Nucleus accumbens (tissue), 56 donors: ENCODE results near the gene PFN4.
A peak's percentile ranks its signal among the peaks of the same experiment; 100 is the strongest.

Source experiments
- DNase-seq, 56 donors: peaks; one replicate each; lab custom pipeline; 2025; lab: John Stamatoyannopoulos, UW

Gene PFN4

DNA sequence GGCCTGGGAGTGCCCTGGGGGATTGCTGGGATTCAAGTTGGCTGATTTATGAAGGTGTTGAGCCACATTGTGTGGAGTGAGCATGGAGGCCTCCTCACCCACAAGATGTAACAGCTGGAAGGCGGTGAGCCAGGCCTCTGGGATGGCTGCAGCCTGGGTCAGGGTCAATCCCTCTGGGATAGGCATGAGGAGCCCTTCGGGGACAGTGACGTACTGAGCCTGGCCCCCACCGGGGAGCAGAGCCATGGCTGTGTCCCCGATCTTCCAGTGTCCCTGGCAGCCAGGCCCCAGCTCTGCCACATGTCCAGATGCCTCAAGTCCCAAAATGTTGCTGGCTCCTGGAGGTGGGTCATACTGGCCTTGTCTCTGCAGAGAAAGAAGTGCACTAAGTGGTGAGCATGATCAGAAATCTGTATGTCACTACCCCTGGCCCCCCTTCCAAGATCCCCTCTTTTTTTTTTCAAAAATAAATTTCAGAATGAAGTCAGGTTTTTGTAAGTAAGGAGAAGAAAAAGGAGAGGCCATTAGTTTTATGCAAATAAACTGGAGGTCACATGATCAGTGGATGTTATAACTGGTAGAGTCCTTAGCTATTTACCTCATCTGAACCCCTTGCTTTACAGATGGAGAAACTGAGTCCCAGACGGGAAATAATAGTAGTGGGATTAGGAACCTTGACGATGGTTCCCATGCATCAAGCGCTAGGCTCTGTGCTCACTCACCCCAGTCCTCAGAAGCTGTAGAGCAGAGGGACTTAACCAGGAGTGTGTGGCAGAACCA, 40.2 kb downstream of the PFN4 start:
- DNase-seq = no peak

DNA sequence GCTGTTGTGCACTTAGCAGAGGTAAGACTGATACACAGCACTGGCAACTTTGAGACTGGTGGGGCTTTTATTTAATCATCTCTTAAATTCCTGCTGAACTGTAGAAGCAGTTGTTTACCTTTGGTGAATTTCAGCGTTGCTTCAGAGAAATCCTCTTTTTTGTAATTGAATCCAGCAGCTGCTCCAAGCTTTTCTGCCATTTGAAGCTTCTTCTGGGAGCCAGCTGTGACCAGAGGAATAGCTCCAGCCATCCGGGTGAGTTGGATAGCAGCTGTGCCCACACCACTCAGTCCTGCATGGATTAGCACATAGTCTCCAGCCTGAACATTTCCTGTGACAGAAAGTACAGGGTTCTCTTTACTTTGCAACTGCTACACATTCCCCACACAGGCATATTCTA, 42.4 kb downstream of the PFN4 start:
- no peak for DNase-seq

DNA sequence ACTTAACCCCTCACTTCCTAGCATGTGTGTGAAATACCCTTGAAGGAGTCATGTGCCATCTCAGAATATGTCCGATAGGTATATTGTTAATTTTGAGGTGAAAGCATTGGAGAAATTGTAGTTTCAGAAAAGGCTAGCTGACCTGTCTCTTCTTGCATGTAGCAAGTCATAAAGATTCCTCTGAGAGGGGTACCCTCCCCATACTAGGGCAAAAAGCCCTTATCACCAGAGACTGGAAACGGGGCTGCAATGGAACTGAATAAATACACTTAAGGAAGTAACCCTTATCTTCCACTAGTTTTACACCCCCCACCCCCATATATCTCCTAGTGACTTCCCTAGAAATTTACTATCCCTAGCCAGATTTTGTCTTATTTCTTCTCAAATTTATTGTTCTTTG, 45.3 kb downstream of the PFN4 start:
- no peak for DNase-seq

DNA sequence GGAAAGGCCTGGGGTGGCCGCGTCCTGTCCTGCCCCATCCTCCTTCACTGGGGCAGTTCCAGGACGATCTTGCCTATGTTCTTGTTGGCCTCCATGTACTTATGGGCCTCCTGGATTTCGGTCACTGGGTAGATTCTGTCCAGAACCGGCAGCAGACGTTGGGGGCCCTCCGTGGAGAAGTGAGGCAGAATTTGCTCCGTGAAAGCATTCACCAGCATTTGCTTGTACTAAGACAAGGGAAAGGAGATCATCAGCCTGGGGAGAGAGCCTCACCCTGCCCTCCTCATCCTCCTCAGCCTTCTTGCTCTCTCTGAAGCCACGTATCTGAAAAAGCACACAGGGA, 45.6 kb downstream of the PFN4 start:
- peak in 9 of 56 donors; percentile 19 to 68 (median 38) for DNase-seq

DNA sequence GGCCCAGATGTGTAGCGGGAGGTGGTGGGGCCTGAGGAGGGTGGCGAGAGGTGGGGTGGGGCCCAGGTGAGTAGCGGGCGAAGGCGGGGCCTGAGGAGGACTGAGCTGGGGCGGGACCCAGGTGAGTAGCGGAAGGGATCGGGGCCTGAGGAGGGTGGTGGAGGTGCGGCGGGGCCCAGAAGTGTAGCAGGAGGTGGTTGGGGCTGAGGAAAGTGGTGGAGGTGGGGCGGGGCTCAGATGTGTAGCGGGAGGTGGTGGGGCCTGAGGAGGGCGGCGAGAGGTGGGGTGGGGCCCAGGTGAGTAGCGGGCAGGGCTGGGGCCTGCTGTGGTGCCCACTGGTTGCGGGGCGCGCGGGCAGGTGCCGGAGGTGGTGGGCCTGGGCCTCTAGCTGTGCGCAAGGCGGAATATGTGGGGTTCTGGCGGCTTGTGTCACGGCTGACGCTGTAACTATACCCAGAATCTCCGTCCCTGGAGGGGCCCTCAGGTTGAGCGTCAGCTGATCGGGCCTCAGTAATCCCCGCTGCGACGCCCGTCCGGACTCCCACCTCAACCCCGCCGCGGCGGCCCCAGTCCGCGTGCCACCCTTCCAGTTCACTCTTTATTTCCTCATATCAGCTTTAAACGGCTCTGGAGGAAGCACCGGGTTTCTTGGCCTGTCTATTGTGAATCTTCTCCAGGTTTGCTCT, 46.1 kb downstream of the PFN4 start:
- DNase-seq = peak in 27 of 56 donors; percentile 1 to 66 (median 41)

DNA sequence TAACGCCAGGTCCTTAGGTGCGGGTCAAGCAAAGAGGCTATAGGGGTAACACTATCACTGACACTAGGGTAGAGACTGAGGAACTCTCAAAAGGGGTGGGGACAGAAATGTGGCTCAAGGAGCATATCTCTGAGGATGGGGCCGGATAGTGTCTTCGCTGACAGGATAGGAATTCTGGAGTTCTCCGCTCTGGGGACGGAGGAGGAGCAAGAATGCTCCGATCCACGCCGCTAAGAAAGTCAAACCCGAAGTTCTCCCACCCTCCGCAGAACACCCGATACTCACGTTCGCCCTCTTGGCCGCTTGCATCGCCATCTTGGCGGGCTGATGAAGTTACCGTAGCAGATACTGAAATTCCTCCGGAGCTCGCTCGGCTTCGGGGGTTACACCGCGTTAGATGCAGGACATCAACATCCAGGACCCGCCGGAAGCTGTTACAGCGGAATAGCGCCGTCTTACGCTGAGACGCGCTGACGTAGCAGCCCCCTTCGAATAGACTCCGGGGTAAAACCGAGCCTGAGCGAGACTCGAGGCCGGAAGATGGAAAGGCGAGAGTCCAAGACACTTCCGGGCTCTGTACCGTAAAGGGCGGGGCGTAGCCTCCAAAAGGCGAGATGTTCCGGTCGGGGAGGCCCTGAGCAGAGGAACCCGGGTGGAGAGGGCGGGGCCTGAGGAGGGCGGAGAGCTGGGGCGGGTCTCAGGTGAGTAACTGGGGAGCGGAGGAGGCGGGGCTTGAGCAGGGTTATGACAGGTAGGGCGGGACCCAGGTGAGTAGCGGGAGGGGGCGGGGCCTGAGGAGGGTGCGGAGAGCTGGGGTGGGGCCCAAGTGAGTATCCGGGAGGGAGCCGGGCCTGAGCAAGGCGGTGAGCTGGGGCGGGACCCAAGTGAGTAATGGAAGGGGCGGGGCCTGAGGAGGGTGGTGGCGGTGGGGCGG, 47.0 kb downstream of the PFN4 start, which contains the start of gene SF3B6:
TSS of gene SF3B6 (minus strand) at position 412 of the 934 bp plus-strand sequence. CDS start at position 315, 97 bp downstream.
- peak; percentile 54 to 98 (median 95) for DNase-seq

DNA sequence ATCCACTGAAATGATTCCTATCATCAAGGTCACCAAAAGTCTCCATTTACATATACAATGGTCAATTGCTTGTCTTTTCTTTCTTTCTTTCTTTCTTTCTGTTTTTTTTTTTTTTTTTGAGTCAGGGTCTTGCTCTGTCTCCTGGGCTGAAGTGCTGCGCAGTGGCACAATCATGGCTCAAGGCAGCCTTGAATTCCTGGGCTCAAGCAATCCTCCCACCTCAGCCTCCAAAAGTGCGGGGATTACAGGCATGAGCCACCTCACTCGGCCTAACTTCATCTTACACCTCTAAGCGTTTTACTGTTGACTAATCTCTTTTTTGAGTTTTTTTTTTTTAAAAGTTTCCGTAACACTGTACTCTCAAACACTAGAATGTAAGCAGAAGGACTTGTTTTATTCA, 47.9 kb downstream of the PFN4 start:
- DNase-seq = no peak

DNA sequence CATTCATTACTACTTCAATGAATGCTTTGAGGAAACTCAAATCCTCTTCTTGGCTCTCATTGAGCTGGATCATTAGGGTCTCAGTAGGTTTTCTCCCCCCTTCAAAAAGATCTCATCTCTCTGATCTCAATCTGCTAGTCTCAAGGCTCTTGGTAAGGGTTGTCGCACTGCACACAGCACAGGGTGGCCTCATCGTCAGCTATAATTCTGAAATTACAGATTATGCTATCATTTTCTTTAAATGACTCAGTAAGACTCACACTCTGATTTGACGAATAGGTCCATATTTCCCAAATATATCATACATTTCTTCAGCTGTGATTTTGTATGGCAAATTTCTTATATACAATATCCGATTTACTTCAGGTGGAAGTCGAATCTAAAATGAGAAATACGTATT, 49.3 kb downstream of the PFN4 start:
- no peak for DNase-seq

DNA sequence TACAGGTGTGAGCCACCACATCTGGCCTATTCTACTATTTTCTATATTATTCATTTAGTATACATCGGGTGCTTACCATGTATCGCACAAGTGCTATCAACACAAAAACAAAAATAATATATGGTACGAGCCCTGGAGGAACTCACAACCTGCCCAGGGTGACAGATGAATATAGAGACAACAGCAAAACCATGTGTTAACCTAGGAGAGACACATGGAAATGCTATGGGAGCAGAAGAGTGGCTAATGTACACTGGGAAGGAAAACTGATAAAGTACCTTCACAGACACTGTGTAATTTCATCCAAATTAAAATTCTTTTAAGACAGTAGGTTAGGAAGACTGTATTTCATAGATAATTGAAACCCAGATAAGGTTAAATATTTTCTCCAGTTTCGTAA, 50.9 kb downstream of the PFN4 start:
- no peak for DNase-seq

DNA sequence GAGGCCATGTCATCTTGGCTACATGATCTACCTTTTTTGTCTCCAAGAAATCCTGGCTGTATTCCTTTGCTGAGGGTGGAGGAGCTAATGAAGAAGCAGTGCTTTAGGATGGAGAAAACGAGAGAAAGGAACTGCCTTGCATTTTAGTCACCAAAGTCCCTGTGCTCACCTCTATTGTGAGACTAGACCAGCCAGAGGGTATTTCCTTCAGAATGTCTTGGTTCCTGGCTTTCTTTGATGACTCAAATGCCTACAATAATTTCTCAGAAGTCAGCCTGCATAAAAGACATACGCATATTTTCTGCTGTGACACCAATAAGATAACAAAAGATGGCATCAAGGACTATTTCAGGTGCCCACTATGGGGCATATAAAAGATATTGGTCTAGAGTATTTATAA, 57.8 kb downstream of the PFN4 start:
- DNase-seq = no peak
